ENCODE data around the gene TEAD3.
"Not testable (repeated sequence)": the region's sequence is repeated elsewhere in the genome, so short reads cannot be mapped to it uniquely, and the experiment has no call there.

Gene TEAD3

GRCh38 chr6:35496841-35497570, at the start of gene TEAD3:
Gene TEAD3 (minus strand): TSS chr6:35497079.
- DNase-seq = peak; percentile 49 to 59

GRCh38 chr6:35544769-35545361, 48.0 kb upstream of the TEAD3 start:
- no peak for DNase-seq

- no peak for DNase-seq
Observed at GRCh38 chr6:35543459-35544193, 46.7 kb upstream of the TEAD3 start.

- DNase-seq = no peak
Observed at GRCh38 chr6:35541836-35542235, 45.0 kb upstream of the TEAD3 start.

- DNase-seq = no peak
Observed at GRCh38 chr6:35539223-35539622, 42.3 kb upstream of the TEAD3 start.

GRCh38 chr6:35535847-35536246, 39.0 kb upstream of the TEAD3 start:
- DNase-seq = not testable (repeated sequence)

GRCh38 chr6:35534407-35535170, 37.7 kb upstream of the TEAD3 start:
- no peak for DNase-seq

- DNase-seq = no peak
Observed at GRCh38 chr6:35533981-35534380, 37.1 kb upstream of the TEAD3 start.

GRCh38 chr6:35532126-35532525, 35.2 kb upstream of the TEAD3 start:
- DNase-seq = no peak

- no peak for DNase-seq
Observed at GRCh38 chr6:35524380-35525020, 27.6 kb upstream of the TEAD3 start.

- peak; percentile 69 to 77 for DNase-seq
Observed at GRCh38 chr6:35522660-35523658, 26.1 kb upstream of the TEAD3 start.

GRCh38 chr6:35522151-35522550, 25.3 kb upstream of the TEAD3 start:
- DNase-seq = no peak

- DNase-seq = no peak
Observed at GRCh38 chr6:35521235-35521634, 24.4 kb upstream of the TEAD3 start.

- DNase-seq = no peak
Observed at GRCh38 chr6:35519313-35520015, 22.6 kb upstream of the TEAD3 start.

- no peak for DNase-seq
Observed at GRCh38 chr6:35518566-35519312, 21.9 kb upstream of the TEAD3 start.

GRCh38 chr6:35517978-35518377, 21.1 kb upstream of the TEAD3 start:
- DNase-seq = not testable (repeated sequence)

- DNase-seq = no peak
Observed at GRCh38 chr6:35516712-35517111, 19.8 kb upstream of the TEAD3 start.

- DNase-seq = not testable (repeated sequence)
Observed at GRCh38 chr6:35515939-35516338, 19.1 kb upstream of the TEAD3 start.

- DNase-seq = no peak
Observed at GRCh38 chr6:35514587-35514986, 17.7 kb upstream of the TEAD3 start.

GRCh38 chr6:35512740-35513139, 15.9 kb upstream of the TEAD3 start, which contains the start of gene TULP1:
Gene TULP1 (minus strand): TSS chr6:35512896. CDS start chr6:35512858, 38 bp downstream.
- no peak for DNase-seq
